ENCODE measurements around the gene RNF222.

DNA sequence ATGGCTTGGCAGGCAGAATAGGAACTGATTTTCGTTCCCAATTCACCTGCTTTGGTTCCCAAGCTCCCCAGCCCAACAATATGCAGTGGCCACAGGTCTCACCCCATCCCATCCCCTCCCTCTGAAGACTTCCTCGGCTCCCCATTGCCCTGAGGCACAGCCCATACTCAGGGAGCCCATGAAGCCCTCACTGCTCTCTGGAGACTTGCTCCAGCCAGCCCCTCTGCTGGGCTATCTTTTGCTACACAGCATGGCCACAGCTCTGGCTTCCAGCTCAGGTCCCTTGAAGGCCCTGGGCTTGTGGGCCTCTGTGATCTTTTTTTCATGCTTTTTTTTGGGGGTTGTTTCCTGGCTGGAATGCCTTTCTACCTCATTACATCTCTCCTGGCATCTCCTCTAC is 8.5 kb upstream of the RNF222 start:
- TF ChIP-seq POLR2A (IDR thresholded peaks at IDR 0.05): no peak
- TF ChIP-seq, protein P1, sequence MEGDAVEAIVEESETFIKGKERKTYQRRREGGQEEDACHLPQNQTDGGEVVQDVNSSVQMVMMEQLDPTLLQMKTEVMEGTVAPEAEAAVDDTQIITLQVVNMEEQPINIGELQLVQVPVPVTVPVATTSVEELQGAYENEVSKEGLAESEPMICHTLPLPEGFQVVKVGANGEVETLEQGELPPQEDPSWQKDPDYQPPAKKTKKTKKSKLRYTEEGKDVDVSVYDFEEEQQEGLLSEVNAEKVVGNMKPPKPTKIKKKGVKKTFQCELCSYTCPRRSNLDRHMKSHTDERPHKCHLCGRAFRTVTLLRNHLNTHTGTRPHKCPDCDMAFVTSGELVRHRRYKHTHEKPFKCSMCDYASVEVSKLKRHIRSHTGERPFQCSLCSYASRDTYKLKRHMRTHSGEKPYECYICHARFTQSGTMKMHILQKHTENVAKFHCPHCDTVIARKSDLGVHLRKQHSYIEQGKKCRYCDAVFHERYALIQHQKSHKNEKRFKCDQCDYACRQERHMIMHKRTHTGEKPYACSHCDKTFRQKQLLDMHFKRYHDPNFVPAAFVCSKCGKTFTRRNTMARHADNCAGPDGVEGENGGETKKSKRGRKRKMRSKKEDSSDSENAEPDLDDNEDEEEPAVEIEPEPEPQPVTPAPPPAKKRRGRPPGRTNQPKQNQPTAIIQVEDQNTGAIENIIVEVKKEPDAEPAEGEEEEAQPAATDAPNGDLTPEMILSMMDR (IDR thresholded peaks at IDR 0.05): no peak

All from lower leg skin (tissue), 3 donors.